ENCODE results near the gene BLTP3A. TPM values are rescaled to one million over a fixed set of nuclear protein-coding genes. Genes with fewer than 3 reads are reported as not detected.

BLTP3A gene
- total and polyA plus RNA-seq, 2 donors (not counting 1 experiment from before 2014, with no cell fraction given): 4.1 to 11.3 TPM

- Histone ChIP-seq H4K20me1 (ENCODE audit: control insufficient read depth, insufficient read depth, low read length, poor library complexity, severe bottlenecking) (peaks cover 5% of the 10 kb centered on the region), H3K27me3 (replicated peaks in 1 of 4; ENCODE audit: control extremely low read depth in 1 of 4, control insufficient read depth in 3 of 4, insufficient read depth in 4 of 4, low read length in 3 of 4) (no peaks in the 10 kb centered on the region), H3K9me3 (ENCODE audit: control extremely low read depth in 1 of 3, control insufficient read depth in 2 of 3, insufficient read depth in 1 of 3, low read length in 2 of 3) (no peaks in the 10 kb centered on the region), H3K4me2 (replicated peaks; ENCODE audit: low read depth, low read length, poor library complexity, severe bottlenecking) (no peak overlapping the region), H2AFZ (ENCODE audit: insufficient read depth, low read depth, low read length, poor library complexity, severe bottlenecking) (no peak overlapping the region), H3K27ac (ENCODE audit: low read length in 2 of 2) (no peak overlapping the region), H3K79me2 (ENCODE audit: control insufficient read depth, insufficient read depth, low read length) (peaks cover 40% of the 10 kb centered on the region), H3K9ac (ENCODE audit: low read length) (no peak overlapping the region), H3K4me1 (ENCODE audit: control insufficient read depth in 2 of 2, insufficient read depth in 2 of 2, low read length in 2 of 2) (peaks cover 0 to 8% of the 10 kb centered on the region in 2 donors), H3K36me3 (replicated peaks in 1 of 2; ENCODE audit: control extremely low read depth in 1 of 2, control insufficient read depth in 1 of 2, extremely low read depth in 1 of 2, insufficient read depth in 2 of 2, low read length in 1 of 2) (no peaks in the 10 kb centered on the region), H3K4me3 (ENCODE audit: control extremely low read depth in 1 of 5, extremely low read depth in 1 of 5, insufficient read depth in 1 of 5, low read depth in 2 of 5, low read length in 4 of 5) (no peak overlapping the region)
- no CpG with 5 or more reads among the region's 3 CpGs for WGBS (ENCODE audit: insufficient coverage)
- H3K4me1 Mint-ChIP-seq: peaks cover 28% of the 10 kb centered on the region
- intact Hi-C loops (cut with micrococcal nuclease): no loop called here
- no peak overlapping the region for H3K27ac Mint-ChIP-seq
- H3K4me3 Mint-ChIP-seq: no peak overlapping the region
- no peak for ATAC-seq (ENCODE audit: low read depth)
- H3K27me3 Mint-ChIP-seq: no peaks in the 10 kb centered on the region
- H3K9me3 Mint-ChIP-seq (ENCODE audit: insufficient read depth): no peaks in the 10 kb centered on the region
- POLR2A ChIA-PET: no interaction called here
- no peak for DNase-seq
- no peak for TF ChIP-seq CTCF (IDR thresholded peaks at IDR 0.05)
- no peak for TF ChIP-seq EZH2 (IDR thresholded peaks at IDR 0.05; ENCODE audit: borderline replicate concordance, insufficient read depth, low read depth, low read length, poor library complexity, severe bottlenecking)
- CTCF ChIA-PET: interaction anchor here (0.7 to 1.5 kb wide), 5 partner anchors 9 to 650 kb away, joined by 3 to 4 read pairs (median 3); partner anchors contain the start of gene BLTP3A
Observed at GRCh38 chr6:34813028-34813713, 21.3 kb downstream of the BLTP3A start.

GRCh38 chr6:34816635-34817301, 24.9 kb downstream of the BLTP3A start:
- Histone ChIP-seq H3K4me1 (ENCODE audit: control insufficient read depth in 2 of 2, insufficient read depth in 2 of 2, low read length in 2 of 2) (peaks cover 4 to 8% of the 10 kb centered on the region in 2 donors), H3K4me2 (replicated peaks; ENCODE audit: low read depth, low read length, poor library complexity, severe bottlenecking) (peak overlapping the region; percentile 36), H3K27me3 (replicated peaks in 1 of 4; ENCODE audit: control extremely low read depth in 1 of 4, control insufficient read depth in 3 of 4, insufficient read depth in 4 of 4, low read length in 3 of 4) (no peaks in the 10 kb centered on the region), H4K20me1 (ENCODE audit: control insufficient read depth, insufficient read depth, low read length, poor library complexity, severe bottlenecking) (peaks cover 5% of the 10 kb centered on the region), H2AFZ (ENCODE audit: insufficient read depth, low read depth, low read length, poor library complexity, severe bottlenecking) (no peak overlapping the region), H3K9me3 (ENCODE audit: control extremely low read depth in 1 of 3, control insufficient read depth in 2 of 3, insufficient read depth in 1 of 3, low read length in 2 of 3) (no peaks in the 10 kb centered on the region), H3K36me3 (replicated peaks in 1 of 2; ENCODE audit: control extremely low read depth in 1 of 2, control insufficient read depth in 1 of 2, extremely low read depth in 1 of 2, insufficient read depth in 2 of 2, low read length in 1 of 2) (peaks cover 1 to 2% of the 10 kb centered on the region in 2 experiments), H3K27ac (ENCODE audit: low read length in 2 of 2) (peak overlapping the region in 1 of 2 donors; percentile 57), H3K4me3 (ENCODE audit: control extremely low read depth in 1 of 5, extremely low read depth in 1 of 5, insufficient read depth in 1 of 5, low read depth in 2 of 5, low read length in 4 of 5) (no peak overlapping the region), H3K79me2 (ENCODE audit: control insufficient read depth, insufficient read depth, low read length) (peaks cover 26% of the 10 kb centered on the region), H3K9ac (ENCODE audit: low read length) (no peak overlapping the region)
- intact Hi-C loops (cut with micrococcal nuclease): no loop called here
- no peaks in the 10 kb centered on the region for H3K27me3 Mint-ChIP-seq
- H3K4me1 Mint-ChIP-seq: peaks cover 37% of the 10 kb centered on the region
- H3K27ac Mint-ChIP-seq: peak overlapping the region; percentile 83
- WGBS (ENCODE audit: insufficient coverage): no CpG with 5 or more reads among the region's 5 CpGs
- POLR2A ChIA-PET: no interaction called here
- ATAC-seq (ENCODE audit: low read depth) (no peak), DNase-seq (peak; percentile 10)
- H3K9me3 Mint-ChIP-seq (ENCODE audit: insufficient read depth): no peaks in the 10 kb centered on the region
- TF ChIP-seq EZH2 (IDR thresholded peaks at IDR 0.05; ENCODE audit: borderline replicate concordance, insufficient read depth, low read depth, low read length, poor library complexity, severe bottlenecking): no peak
- peak overlapping the region; percentile 4 for H3K4me3 Mint-ChIP-seq
- CTCF ChIA-PET: interaction anchor here (0.7 kb wide), 1 partner anchor 13 kb away, joined by 5 read pairs; no protein-coding TSS in a partner anchor
